GM18511 (cell line): ENCODE results near the gene VSIG10L.

ENCODE experiments used
- ATAC-seq: cut with Tn5 transposase; IDR thresholded peaks from one replicate; pipeline ENCODE4 v1.9.1; 2021; ENCODE audit warnings: mild to moderate bottlenecking, moderate library complexity; ENCODE audit not compliant: unreplicated experiment

Gene VSIG10L

DNA sequence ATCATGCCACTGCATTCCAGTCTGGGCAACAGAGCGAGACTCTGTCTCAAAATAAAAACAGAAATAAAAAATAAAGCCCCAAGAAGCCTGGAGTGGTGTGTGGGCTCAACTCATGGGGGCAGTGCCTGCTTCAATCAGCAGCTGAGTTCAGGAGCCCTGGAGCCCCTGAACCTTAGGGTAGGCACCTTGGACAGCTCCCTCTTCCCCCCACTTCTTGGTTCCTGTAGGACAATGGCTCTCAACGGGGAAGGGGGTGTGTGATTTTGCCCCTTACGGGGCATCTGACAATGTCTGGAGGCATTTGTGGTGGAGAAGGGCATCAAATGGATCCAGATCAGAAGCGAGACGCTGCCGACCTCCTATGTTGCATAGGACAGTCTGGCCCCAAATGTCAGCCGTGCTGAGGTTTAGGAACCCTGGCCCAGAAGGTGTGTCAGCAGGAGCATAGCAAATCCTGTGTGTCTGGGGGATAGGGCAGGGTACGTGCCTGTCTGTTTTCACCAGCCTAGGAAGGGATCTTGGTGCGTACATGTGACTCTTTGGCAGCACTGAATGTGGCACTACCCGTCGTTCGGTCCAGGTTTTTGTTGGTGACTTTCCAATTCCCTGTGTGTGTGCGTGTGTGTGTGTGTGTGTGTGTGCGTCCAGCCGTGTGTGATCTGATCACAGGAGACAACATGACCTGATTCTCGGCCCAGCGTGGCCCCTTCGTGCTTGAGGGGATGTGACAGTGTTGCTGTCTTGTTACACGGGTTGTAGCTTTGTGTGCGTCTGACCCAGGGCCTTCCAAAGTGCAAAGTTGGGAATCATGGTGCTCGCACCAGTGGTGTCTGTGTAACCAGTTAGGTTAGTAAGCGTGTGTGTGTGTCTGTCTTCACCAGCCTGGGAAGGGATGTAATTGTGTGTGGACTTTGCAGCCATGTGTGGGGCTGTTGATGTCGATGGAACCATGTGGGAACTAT is 23.0 kb downstream of the VSIG10L start:
- no peak for ATAC-seq

DNA sequence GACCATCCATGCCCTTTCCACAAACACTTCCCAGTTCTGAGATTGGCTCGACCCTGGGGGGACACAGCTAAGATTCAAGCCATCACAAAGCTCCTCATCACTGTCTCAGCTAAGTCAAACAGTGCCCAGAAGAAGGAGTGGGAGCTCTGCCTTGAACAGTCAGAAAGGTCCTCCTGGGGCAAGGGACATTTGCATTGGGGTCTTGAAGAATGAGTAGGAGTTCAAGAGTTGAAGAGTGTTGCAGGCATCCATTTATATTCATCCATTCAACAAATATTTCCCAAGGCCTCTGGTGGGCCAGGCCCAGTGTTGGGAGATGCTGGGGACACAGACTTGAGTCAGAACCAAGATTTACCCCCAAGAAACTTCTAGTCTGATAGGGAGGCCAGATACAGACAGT is 24.0 kb downstream of the VSIG10L start:
- no peak for ATAC-seq

DNA sequence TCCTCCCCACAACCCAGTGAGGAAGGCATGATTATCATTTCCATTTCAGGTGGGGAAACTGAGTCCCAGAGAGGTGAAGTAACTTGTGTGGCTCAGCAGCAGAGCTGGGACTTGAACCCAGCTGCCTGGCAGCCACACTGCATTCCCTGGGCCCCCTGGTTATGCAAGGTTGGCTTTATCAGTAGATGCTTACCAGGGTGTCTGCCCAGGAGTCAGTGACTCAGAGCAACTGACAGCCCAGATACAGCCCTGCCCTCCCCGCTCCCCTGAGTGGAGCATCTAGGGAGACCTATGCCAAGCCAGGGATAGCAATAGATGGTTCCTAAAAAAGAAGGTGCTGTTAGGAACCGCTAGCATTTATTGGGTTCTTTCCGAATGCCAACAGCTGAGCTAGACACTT is 24.6 kb downstream of the VSIG10L start:
- no peak for ATAC-seq

DNA sequence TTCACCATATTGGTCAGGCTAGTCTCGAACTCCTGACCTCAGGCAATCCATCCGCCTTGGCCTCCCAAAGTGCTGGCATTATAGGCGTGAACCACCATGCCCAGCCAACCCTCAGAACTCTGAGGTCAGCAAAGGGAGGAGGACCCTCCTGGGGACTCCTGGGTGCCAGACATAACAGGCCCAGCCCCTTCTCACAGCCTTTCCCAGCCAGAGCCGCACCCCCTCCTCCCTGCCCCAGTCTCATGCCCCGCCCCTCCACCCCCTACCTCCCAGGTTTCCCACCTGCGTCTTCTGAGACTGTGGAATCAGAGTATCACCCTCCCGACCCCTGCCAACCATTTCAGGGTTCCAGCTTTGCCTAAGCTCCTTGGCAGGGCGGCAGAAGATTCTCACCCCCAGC is 25.3 kb downstream of the VSIG10L start:
- no peak for ATAC-seq

DNA sequence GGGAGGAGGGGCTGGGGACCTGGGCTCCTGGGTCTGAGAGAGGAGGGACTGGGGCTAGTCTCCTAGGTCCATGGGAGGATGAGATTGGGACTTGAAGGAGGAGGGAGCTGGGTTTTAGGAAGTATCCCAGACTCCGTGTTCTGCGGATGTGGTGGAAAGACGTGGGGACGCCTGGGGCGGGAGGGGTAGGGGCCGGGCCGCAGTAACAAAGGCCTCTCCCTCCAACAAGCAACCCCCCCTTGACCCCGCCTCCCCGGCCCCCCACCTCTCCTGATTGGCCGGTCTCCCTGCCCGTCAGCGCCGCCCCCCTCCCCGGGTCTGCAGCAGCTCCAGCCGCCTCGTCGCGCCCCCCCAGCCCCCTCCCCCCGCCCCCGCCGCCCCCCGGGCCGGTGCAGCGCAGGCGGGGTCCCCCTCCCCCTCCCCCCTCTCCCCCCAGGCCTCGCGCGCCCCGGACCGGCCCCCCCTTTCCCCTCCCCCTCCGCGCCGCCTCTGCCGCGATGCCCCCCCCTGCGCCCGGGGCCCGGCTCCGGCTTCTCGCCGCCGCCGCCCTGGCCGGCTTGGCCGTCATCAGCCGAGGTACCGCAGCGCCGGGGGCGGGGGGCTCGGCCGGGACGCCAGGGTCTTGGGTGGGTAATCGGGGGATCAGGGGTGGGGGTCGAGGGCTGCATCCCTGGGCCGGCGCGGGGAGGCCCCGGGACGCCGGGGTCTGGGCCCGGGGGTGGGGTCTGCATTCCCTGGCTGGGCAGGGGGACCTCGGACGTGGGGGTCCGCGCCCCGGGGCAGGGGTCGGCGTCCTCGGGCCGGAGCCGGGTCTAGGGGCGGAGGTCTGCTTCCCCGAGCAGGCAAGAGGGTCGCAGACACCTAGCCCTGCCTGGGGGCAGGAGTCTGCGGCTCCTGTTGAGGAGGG is 30.3 kb downstream of the VSIG10L start, which contains the start of gene IGLON5:
IGLON5 (plus strand) TSS at position 294 of the 907 bp plus-strand sequence; CDS start at position 498, 204 bp downstream.
- no peak for ATAC-seq

DNA sequence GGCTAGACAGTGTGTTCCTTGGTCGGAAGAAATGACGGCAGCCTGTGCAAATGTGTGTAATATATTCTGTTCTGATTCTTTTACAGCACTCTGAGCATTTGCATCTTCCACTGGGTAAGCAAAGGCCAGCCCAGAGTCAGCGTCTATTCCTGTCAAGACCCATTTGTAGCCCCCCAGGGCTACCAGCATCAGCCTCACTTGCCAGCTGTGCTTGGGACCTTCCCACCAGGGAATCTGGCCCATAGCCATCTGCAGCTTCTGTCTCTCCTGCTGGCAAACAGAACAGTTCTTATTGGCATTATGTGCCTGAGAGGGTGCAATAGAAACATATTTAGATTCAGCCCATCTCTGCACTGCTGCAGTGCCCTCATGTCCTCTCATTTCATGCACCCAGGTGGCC is 36.5 kb downstream of the VSIG10L start:
- no peak for ATAC-seq

DNA sequence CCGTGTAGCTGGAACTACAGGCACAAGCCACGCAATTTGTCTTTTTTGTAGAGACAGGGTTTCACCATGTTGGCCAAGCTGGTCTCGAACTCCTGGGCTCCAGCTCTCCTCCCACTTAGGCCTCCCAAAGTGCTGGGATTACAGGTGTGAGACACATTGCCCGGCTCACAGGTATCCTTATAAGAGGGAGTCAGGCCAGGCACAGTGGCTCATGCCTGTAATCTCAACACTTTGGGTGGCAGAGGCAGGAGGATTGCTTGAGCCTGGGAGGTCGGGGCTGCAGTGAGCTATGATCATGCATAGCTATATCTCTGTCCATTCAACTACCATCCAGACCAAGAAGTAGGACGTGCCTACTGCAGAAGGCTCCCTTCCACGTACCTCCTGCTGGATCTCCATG is 40.7 kb downstream of the VSIG10L start:
- no peak for ATAC-seq

DNA sequence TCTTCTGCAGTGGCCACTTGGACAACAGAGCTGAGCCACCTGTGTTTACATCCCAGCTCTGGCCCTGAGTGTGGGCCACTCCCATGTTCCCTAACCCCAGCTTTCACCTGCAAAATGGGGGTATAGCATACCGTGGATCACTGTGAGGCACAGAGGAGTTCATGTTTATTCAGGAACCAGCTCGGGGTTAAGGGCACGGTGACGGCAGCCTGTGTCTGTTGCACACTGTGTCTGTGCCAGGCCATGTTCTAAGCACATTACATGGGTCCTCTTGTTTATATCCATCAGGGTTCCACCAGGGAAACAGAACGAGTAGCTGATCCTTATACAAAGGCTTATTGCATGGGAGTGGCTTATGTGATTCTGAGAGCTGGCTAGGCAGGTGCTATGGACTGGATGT is 44.5 kb downstream of the VSIG10L start:
- no peak for ATAC-seq

DNA sequence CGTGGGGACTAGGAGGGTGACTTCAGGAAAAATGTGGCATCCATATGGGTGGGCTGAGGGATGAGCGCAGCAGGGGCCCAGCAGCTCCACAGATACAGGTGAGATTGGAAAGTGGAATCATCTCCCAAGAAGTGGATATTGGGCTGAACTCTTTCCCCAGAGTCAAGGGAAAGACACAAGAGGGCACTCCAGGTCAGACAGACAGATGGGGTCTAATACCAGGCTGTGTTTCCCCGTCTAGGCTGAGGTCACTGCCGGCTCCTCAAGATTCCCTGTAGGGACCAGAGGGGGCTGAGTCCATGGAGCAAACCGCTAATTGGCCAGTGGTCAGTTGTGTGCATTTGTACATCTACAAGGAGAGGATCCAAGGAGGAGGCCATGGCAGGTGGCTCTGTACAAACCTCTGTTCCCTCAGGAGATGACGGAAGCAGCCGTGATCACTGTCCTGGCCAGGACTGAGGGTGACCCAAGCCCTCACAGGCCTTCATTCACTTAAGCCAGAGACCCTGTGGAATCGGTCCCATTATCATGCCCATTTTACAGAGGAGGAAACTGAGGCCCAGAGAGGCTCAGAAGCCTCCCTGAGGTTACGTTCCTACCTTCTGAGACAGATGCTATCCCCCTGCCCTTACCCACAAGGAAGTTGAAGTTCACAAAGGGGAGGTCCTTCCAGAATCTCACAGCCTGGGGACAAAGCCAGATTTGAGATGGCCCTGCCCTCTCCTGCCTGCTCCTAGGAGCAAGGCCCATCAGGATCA is 45.4 kb downstream of the VSIG10L start:
- no peak for ATAC-seq

DNA sequence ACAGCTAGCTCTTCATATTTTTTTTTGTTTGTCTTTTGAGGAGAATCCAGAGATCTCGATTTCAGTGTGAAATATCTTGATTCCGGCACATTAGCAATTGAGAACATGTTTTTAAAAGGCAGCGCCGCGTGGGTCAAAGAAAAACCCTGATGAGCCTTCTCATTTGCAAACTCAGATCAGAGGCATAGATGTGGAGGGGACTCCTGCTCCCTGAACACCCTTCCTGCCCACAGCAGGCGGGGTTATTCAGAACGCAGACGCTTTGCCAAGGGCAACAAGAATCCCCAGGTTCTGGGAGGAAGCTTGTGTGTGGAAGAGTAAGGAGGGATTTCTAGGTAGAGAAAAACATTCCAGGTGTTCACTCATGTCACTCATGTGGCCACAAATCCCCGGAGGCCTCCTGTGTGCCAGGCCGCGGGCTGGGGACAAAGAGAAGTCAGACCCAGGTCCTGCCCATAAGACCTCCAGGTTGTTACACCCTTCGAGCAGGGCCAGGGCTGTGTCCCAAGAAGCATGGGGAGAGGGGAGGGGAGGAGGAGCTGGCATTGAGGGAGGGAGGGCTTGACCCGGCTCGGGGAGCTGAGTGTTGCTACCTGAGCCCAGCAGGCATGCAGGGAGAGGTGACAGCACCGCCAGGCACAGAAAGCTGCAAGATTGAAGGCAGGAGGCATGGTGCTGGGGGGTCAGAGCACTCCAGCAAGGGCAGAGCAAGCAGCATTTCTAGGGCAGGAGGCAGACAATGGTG is 46.4 kb downstream of the VSIG10L start:
- no peak for ATAC-seq

DNA sequence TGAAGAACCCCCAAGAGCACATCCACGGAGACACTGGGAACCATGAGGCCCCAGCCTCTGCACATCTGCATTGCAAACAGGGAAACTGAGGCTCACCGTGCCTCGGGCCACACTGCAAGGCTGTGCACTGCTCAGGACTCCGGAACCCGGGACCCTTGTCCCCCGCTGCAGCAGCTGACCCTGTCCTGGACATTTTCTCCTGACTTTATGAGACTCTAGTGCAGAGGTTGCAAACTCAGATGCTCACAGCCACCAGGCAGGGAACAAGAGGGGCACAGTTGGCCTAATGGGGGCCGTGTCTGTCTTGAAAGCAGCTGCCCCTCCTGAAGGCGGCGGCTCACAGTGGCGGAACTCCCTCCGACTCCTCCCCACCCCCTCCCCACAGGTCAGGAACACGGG is 47.0 kb downstream of the VSIG10L start:
- no peak for ATAC-seq

DNA sequence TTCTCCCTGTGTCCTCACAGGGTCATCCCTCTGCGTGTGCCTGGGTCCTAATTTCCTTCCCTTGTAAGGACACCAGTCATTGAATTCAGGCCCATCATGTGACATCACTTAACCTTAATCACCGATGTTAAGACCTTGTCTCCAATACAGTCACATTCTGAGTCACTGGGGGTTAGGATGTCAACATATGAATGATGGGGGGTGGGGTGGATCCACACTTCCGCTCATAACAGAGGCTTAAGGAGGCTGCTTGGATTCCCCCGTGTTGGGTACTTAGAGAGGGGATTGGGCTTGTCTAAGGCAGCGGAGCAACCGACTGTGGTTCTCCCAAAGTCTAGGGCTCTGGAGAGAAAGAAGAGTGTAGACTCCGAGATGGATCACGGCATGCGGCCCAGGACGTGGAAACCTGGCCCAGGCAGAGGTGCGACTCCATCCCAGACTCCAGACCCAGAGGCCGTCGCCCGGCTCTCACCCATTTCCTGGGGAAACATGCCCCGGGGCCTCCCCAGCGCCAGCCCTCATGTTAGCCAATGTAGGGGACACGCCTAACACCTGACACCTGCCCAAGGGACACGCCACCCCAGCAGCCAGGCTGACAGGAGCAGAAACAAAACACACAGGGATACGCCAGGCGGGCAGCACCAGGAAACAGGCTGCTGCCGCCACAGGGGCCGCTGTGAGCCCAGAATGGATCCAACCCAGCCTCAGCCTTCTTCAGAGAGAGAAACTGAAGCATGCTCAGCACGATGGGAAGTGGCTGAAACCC is 47.5 kb downstream of the VSIG10L start:
- ATAC-seq, result no peak

DNA sequence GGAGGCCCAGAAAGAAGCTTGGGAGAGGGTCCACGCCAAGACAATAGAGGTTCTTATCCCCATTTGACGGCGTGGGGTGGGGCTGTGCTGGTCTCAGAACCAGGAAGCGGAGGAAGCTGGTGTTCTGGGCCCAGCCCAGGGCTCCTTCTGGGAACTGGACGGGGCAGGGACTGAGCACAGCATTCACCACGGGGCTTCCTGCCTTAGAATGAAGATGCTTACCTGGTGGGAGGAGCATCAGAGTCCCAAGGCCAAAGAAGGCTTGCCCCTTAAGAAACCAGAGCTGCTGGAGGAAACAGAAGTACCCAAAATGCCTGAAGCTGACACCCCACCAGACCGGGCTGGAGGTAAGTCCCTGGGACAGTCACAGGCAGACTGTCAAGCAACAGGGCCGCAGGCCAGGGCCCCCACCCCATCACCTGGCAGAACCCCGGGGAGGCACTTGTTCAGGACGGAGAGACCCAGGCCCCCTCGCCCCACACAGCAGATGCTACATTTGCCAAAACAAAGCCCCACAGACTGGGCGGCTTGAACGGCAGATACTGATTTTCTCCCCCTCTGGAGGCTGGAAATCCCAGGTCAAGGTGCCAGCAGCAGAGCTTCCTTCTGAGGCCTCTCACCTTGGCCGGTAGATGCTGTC is 48.2 kb downstream of the VSIG10L start:
- no peak for ATAC-seq

DNA sequence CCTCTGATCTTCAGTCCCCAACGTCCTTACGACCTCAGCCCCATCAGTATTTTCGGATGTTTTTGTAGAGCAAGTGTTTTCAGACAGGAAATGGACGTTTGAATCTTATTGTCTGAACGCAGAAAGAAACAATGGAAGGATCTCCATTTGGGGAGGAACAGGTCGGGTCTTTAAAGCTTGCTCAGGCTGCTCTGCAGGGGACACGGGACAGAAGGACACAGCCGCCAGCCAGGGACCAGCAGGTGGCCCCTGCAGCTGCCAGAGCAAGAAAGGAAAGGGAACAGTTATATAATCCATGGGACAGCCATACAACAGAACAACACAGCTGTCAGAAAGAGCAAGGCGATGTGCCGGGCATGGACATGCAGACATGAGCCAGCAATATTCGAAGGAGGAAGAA is 49.0 kb downstream of the VSIG10L start:
- ATAC-seq, result no peak

DNA sequence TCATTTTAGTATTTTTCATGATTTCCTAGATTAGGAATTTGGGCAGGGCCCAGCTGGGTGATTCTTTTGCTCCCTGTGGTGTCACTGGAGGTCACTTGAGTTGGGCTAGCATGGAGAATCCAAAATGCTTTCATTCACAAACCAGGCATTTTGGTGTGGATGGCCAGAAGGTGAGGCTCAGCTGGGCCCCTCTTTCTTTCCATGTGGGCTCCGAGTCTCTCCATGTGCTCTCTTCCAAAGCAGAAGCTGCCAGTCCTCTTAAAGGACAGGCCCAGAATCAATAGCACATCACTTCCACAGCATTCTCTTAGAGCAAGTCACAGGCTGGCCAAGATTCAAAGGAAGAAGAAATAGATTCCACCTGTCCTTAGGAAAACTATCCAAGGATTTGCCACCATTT is 52.3 kb downstream of the VSIG10L start:
- ATAC-seq, result no peak

DNA sequence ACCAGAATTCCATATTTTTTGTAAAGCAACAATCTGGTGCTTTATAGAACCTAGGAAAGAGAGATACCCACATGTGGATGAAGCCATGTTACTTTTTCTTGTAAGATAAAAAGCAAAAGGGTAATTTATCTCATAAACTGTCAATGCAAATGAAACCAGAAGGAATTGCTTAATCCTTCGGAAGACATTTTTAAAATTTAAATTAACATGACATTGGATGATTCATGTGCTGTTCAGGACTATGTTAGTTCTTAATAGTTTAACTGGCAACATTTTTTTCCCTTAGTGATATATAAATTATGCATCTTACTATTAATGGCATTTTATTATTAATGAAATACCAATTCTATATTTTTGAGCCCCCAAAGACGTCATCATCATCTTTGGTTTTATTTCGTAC is 56.3 kb downstream of the VSIG10L start:
- ATAC-seq, result no peak

DNA sequence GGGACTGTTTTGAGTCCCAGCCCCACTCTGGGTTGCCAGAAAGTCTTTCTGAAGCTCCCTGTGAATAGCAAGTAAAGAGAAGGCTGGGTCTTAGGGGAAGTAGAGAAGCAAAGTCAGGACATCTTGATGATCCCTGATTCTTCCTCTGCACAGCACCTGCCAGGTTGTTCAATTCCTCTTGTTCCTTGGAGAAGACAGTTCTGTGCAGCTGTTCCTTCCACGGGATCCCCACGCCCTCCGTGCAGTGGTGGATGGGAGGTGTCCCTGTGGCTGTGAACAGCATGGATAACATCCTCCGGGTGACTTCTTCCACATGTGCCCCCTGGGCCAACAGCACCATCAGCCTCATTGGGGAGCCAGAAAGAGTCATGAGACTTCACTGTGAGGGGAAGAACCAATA is 59.6 kb downstream of the VSIG10L start:
- no peak for ATAC-seq
